Activated T-helper 2 cell treated with anti-CD3 and anti-CD28 coated beads, Interferon-gamma antibody, Interleukin-2, Interleukin-4, amounts not matched to agents 10 μg/mL and 5 μg/mL and 100 μg/mL, durations not matched to agents 14 hours and 24 hours and 36 hours (primary cell): ENCODE results near the gene ZNF787. TPM values are rescaled to one million over a fixed set of nuclear protein-coding genes. Genes with fewer than 3 reads are reported as not detected.

Source experiments
- DNase-seq: peaks from one replicate; pipeline ENCODE4 v3.0.0; 2021; ENCODE audit warnings: low spot score
- H3K27ac Mint-ChIP-seq: one replicate; pipeline ENCODE4 v1.8.0; 2021; ENCODE audit warnings: mixed read lengths
- H3K27me3 Mint-ChIP-seq: one replicate; pipeline ENCODE4 v1.8.0; 2021; ENCODE audit warnings: low read depth, mixed read lengths
- H3K36me3 Mint-ChIP-seq: one replicate; pipeline ENCODE4 v1.8.0; 2021; ENCODE audit warnings: low read depth, mixed read lengths
- H3K4me1 Mint-ChIP-seq: one replicate; pipeline ENCODE4 v1.8.0; 2021; ENCODE audit warnings: low read depth, mixed read lengths
- H3K4me3 Mint-ChIP-seq: one replicate; pipeline ENCODE4 v1.8.0; 2021; ENCODE audit warnings: low read depth, mild to moderate bottlenecking, moderate library complexity, mixed read lengths
- H3K9me3 Mint-ChIP-seq: one replicate; pipeline ENCODE4 v1.8.0; 2021; ENCODE audit warnings: mixed read lengths
- intact Hi-C: fragments of 100-400 bp; cut with micrococcal nuclease; formaldehyde crosslinking; loops from one replicate; pipeline ENCODE4 v1.15.1; 2023
- total RNA-seq: library from RNA; stranded (reverse); gene quantifications from 2 replicates; pipeline ENCODE4 v1.2.3, GENCODE V29; 2022

ZNF787 gene
- total RNA-seq, 1 donor from 2014 or later, result 35.7 TPM

DNA sequence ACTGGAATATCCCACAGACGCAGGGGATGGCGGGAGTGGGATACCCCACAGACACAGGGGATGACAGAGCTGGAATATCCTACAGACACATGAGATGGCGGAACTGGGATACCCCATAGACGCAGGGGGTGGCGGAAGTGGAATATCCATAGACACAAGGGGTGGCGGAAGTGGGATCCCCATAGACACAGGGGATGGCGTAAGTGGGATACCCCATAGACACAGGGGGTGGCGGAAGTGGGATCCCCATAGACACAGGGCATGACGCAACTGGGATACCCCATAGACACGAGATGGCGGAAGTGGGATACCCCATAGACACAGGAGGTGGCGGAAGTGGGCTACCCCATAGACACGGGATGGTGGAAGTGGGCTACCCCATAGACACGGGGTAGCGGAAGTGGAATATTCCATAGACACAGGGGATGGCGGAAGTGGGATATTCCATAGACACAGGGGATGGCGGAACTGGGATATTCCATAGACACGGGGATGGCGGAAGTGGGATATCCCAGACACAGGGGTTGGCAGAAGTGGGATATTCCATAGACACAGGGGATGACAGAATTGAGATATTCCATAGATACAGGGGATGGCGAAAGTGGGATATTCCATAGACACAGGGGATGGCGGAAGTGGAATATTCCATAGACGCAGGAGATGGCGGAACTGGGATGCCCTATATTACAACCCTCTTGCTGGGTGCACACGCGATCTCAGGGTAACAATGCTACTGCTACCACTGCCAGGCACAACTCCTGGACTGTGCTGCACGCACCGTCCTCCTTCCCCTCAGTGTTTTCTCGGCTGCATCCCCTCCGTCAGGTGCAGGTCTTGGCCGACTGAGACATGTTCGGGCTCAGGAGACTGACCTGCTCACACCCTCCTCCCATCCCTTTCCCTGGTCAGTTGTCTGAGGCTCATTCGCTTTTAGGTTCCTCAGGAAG lies 28.1 kb downstream of the ZNF787 start:
- Mint-ChIP-seq H3K4me3 (no peak overlapping the region), H3K27ac (peak overlapping the region; percentile 7), H3K9me3 (peaks cover 11% of the 10 kb centered on the region), H3K4me1 (no peaks in the 10 kb centered on the region), H3K36me3 (peaks cover 49% of the 10 kb centered on the region), H3K27me3 (no peaks in the 10 kb centered on the region)
- DNase-seq, result no peak
- intact Hi-C loops, result no loop called here

DNA sequence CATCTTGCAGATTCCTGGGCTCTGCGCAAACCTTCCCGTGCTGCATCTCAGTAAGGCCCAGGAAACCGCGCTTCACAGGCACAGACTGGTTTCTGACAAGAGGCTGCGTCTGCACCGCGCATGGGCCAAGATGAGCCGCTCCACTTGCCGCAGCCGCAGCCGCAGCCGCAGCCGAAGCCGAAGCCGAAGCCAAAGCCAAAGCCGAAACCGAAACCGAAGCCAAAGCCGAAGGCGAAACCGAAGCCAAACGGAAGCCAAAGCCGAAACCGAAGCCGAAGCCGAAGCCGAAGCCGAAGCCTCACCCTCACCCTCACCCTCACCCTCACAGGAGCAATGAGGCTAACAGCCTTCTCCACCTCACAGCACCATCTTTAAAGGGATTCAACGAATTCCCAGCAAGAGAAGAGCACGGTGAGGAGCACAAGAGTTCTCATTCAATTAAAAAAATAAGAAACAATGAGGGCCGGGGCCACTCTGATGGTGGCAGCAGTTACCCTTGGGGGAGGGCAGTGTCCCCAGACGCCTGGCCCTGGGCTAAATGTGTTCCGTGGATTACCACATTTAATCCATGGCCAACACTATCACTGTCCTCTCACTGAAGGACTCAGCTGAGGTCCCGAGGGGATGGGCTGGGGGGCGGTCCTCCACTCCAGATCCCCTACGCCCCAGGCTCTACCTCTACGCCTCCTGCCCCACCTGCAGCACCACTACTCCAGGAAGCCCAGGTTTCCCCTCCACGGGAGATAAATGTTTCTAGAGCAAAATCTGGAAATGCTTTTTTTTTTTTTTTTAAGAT lies 29.1 kb downstream of the ZNF787 start:
- H3K4me1 Mint-ChIP-seq, result no peaks in the 10 kb centered on the region
- DNase-seq, result no peak
- peaks cover 11% of the 10 kb centered on the region for H3K9me3 Mint-ChIP-seq
- intact Hi-C loops, result no loop called here
- H3K4me3 Mint-ChIP-seq, result no peak overlapping the region
- no peak overlapping the region for H3K27ac Mint-ChIP-seq
- H3K27me3 Mint-ChIP-seq, result no peaks in the 10 kb centered on the region
- peaks cover 44% of the 10 kb centered on the region for H3K36me3 Mint-ChIP-seq

DNA sequence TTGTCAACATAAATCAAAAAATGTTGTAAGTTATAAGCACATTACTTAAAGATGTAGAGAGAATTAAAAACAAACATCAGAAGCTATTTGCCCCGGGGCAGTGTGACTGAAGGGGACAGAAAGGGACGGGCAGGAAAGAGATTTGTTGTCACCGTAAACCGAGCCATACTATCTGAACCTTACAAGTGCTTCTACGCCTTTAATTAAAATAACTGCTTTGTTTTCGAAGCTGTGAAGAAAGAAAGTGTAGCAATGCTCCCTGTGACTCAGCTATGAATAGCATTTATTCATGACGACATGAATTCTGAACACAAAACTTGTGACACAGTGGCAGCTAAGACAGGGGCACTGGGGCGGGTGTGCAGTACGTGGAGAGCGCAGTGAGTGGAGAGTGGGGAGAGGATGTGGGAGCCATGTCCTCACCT lies 30.0 kb downstream of the ZNF787 start:
- intact Hi-C loops, result no loop called here
- Mint-ChIP-seq H3K27ac (no peak overlapping the region), H3K36me3 (peaks cover 47% of the 10 kb centered on the region), H3K27me3 (no peaks in the 10 kb centered on the region), H3K4me3 (no peak overlapping the region), H3K9me3 (peaks cover 11% of the 10 kb centered on the region), H3K4me1 (no peaks in the 10 kb centered on the region)
- no peak for DNase-seq

DNA sequence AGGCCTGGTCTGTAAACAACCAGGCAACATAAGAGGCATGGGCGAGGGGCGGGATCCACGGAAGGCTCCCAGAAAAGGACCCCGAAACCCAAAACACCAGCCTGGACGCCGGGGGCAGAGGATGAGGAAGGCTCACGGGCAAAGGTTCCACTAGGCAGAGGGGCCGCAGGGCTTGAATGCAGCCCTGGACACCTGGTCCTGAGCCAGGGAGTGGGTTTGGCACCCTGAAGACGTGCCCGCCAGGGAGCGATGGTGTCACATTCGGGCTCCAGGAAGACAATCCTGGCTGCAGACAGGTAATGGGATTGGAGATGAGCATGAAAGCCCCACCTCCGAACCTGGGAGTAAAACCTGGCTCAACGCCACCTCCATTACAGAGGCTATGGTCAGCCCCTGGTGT lies 31.8 kb downstream of the ZNF787 start:
- H3K9me3 Mint-ChIP-seq, result peaks cover 11% of the 10 kb centered on the region
- intact Hi-C loops, result no loop called here
- DNase-seq, result no peak

DNA sequence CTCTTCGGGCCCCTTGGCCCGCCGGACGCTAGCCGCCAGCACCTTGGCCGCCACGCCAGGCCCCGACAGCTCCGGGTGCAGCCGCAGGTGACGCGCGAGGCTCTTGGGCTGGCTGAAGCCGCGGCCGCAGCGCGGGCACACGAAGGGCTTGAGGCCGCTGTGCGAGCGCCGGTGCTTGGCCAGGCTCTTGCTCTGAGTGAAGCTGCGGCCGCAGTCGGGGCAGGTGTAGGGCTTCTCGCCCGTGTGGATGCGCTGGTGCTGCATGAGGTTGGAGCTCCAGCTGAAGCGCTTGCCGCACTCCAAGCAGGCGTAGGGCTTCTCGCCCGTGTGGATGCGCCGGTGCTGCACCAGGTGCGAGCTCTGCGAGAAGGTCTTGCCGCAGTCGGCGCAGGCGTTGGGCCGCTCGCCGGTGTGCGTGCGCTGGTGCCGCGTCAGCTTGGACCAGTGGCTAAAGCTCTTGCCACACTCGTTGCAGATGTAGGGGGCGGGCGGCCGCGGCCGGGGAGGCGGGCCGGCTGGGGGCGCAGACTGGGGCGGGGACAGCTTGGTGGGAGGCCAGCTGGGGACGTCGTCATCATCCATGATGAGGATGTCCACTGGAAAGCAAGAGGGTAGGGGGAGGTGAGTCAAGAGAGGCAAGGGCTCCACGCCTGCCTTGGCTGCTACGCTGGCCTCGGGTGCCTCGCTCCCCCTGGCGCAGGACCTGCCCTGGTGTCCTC lies 32.4 kb downstream of the ZNF787 start:
- intact Hi-C loops, result no loop called here
- Mint-ChIP-seq H3K9me3 (peaks cover 11% of the 10 kb centered on the region), H3K4me1 (no peaks in the 10 kb centered on the region), H3K27me3 (no peaks in the 10 kb centered on the region), H3K4me3 (no peak overlapping the region), H3K36me3 (peaks cover 27% of the 10 kb centered on the region), H3K27ac (no peak overlapping the region)
- DNase-seq, result no peak

More for the DNA sequence above, 31.8 kb downstream of the ZNF787 start:
- no peak overlapping the region for H3K4me3 Mint-ChIP-seq
- no peaks in the 10 kb centered on the region for H3K27me3 Mint-ChIP-seq
- H3K36me3 Mint-ChIP-seq, result peaks cover 32% of the 10 kb centered on the region
- no peaks in the 10 kb centered on the region for H3K4me1 Mint-ChIP-seq
- no peak overlapping the region for H3K27ac Mint-ChIP-seq

DNA sequence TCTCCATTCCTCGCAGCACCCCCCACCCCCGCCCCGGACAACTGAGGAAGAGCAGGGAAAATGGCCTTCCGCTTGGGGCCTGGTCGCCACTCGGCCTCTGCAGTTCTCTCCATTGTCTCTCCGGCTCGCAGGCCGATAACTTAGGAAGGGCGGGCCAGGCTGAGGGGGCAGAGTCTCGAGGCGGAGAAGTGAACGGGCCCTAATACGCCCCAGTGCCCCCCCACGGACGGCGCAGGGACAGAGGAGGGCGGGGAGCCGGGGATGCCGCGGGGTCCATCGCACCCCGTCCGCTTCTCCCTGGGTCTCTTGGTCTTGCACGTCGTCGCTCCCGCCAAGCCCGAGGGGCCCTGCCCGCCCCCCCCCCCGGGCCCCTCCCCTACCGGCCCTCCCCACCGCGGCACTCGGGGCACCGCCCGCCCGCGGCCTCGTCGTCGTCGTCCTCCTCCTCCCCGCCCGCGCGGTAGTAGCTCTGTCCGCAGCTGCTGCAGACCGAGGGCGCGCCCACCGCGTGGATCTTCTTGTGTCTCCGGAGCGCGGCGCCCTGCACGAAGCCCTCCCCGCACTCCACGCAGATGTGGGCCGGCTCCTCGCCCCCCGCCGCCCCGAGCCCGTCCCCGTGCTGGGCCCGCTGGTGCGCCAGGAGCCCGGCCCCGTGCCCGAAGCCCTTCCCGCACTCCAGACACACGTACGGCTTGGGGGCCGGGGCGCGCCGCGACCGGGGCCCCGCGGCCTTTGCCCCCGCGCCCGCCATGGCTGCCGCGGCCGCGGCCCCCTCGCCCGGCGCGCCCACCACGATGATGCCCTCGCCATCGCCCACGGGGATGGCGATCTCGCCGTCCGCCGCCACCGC lies 33.2 kb downstream of the ZNF787 start:
- Mint-ChIP-seq H3K27ac (no peak overlapping the region), H3K9me3 (peaks cover 4% of the 10 kb centered on the region), H3K4me1 (no peaks in the 10 kb centered on the region), H3K27me3 (no peaks in the 10 kb centered on the region), H3K36me3 (peaks cover 19% of the 10 kb centered on the region), H3K4me3 (no peak overlapping the region)
- DNase-seq, result no peak
- intact Hi-C loops, result no loop called here

DNA sequence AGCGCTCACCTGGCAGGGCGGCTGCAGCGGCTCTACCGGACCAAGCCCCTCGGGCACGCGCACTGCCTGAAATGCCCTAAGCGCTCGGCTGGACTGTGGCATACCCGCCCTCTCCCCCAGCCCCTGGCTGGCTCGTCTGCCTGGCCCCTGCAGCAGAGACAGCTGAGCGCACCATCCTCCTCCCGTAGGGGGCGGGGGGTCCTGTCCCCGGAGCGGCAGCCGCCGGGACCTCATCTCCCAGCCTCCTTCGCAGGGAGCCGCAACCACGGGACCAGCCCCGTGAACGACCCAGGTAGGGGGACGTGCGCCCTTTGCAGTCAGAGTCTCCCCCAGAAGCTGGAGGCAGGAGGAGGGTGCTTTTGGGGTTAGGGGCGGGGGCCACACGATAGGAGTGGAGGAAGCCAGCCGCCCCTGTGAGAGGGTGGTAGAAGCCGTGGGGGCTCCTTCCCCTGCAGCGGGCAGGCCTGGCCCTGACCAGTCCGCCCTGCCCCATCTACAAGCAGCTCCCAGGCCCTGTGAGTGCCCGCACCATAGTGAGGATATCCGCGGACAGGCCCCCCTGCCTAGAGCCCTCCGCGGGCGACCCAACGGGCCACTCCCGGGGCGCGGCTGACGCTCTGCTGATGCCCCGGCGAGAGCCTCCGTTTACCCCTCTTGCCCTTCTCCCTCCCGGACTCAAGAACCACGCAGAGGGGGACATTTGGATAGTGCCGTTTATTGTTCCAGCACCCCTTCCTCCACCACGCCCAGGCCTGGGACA lies 34.2 kb downstream of the ZNF787 start:
- intact Hi-C loops, result no loop called here
- Mint-ChIP-seq H3K9me3 (no peaks in the 10 kb centered on the region), H3K4me3 (no peak overlapping the region)

DNA sequence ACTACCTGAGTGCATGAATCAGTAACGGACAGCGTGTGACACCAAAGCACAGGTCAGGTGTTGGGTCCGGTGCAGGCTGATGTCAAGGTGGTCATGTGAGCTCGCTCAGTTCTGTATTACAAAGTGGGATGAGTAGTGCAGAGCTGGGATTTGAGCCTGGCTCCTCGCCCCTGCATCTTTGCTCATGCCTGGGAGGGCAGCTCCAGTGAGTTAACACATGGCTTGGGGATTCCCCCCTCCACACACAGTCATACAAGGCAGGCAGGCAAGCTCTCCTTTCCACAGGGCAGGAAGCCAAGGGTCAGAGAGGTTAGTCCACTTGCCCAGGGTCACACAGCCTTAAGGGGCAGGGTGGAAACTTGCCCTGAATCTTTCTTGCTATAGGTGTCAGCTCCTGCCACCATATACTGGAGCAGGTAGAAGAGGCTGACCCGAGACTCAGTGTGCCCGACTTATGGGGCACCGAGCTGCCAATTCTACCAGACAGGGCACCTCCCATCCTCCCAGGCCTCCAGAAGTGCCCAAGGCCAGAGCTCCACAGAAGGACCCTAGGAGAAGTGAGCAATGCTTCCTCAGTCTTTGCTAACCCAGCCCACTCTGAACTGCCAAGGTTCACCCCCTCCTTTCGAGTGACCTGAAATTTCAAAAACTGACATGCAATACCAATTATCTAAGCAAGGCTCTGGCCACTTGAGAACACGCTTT lies 35.4 kb downstream of the ZNF787 start:
- intact Hi-C loops, result no loop called here
- peaks cover 6% of the 10 kb centered on the region for H3K4me1 Mint-ChIP-seq
- no peak overlapping the region for H3K4me3 Mint-ChIP-seq
- no peak overlapping the region for H3K27ac Mint-ChIP-seq
- no peaks in the 10 kb centered on the region for H3K9me3 Mint-ChIP-seq
- no peaks in the 10 kb centered on the region for H3K27me3 Mint-ChIP-seq
- DNase-seq, result no peak
- peaks cover 8% of the 10 kb centered on the region for H3K36me3 Mint-ChIP-seq

More for the DNA sequence above, 34.2 kb downstream of the ZNF787 start:
- Mint-ChIP-seq H3K27me3 (no peaks in the 10 kb centered on the region), H3K27ac (no peak overlapping the region), H3K36me3 (peaks cover 15% of the 10 kb centered on the region), H3K4me1 (no peaks in the 10 kb centered on the region)
- DNase-seq, result no peak

DNA sequence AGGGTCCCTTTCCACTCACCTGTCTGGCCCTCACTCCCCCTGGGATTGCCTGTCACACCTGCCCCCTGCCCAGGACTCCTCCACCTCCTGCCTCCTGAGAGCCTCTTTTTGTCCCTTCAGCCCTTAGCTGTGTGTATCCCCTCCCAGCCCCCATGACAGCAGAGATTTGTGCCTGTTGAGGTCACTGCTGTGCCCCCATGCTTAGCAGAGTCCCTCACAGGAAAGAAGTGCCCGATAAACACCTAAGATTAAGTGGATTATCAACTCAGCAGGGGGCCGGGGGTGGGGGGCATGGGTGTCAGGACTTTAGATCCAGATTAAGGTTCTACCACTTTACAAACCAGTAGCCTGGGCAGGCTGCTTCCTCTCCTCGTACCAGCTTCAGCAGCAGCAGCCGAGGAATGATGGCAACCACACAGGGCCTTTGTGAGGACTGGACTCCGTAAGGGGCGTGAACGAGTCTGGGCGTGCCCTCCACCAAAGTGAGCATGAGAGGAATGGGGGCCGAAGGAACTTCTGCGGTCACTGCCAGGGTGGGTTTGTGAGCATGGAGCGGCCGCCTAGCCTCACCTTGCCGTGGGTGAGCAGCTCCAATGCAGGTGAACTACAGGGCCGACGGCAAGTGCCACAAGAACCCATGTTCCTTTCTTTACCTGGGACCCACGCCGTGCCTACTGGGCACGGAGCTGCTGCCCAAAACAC lies 36.1 kb downstream of the ZNF787 start:
- H3K27ac Mint-ChIP-seq, result no peak overlapping the region
- no peak overlapping the region for H3K4me3 Mint-ChIP-seq
- peaks cover 7% of the 10 kb centered on the region for H3K4me1 Mint-ChIP-seq
- no peaks in the 10 kb centered on the region for H3K27me3 Mint-ChIP-seq
- intact Hi-C loops, result loop anchor here (5.0 kb wide), 1 partner anchor 167 kb away; no protein-coding TSS in a partner anchor
- H3K9me3 Mint-ChIP-seq, result no peaks in the 10 kb centered on the region
- DNase-seq, result no peak
- H3K36me3 Mint-ChIP-seq, result peaks cover 5% of the 10 kb centered on the region

DNA sequence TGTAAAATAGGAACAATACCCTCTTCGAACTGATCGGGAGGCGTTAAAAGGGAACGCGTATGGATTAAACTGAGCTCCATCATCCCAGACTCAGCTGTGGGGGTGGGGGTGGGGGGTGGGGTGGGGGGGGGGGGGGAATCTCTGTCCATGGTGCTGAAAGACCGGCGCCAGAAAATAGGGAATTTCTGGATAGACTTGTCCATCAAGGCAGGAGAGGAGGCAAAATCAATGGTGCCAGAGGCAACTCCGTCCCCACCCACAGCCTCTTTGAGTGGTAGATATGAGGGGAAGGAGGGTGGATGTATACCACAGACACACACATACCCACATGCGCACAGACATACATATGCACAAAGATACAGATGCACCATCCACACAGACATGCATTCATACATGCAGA lies 37.4 kb downstream of the ZNF787 start:
- H3K4me3 Mint-ChIP-seq, result no peak overlapping the region
- no peaks in the 10 kb centered on the region for H3K27me3 Mint-ChIP-seq
- intact Hi-C loops, result loop anchor here (5.0 kb wide), 1 partner anchor 169 kb away; no protein-coding TSS in a partner anchor
- DNase-seq, result no peak
- H3K4me1 Mint-ChIP-seq, result peaks cover 7% of the 10 kb centered on the region
- H3K27ac Mint-ChIP-seq, result no peak overlapping the region
- H3K9me3 Mint-ChIP-seq, result no peaks in the 10 kb centered on the region
- H3K36me3 Mint-ChIP-seq, result peaks cover 2% of the 10 kb centered on the region
